Hepatocyte (in vitro differentiated cells): ENCODE data around the gene LPP.

Experiments
- CTCF ChIP-seq: fragments of 200-600 bp; sonication (generic); IDR thresholded peaks from 2 replicates; pipeline ENCODE4 v1.5.1; 2016; ENCODE audit warnings: antibody characterized with exemption, mild to moderate bottlenecking; ENCODE audit not compliant: poor library complexity
- EZH2 ChIP-seq: fragments of 200-600 bp; sonication (generic); IDR thresholded peaks from 2 replicates; pipeline ENCODE4 v1.6.1; 2016; ENCODE audit warnings: antibody characterized with exemption, mild to moderate bottlenecking, borderline replicate concordance

- no peak for TF ChIP-seq EZH2
- no peak for TF ChIP-seq CTCF
Measured at GRCh38 chr3:188177721-188178120, 23.8 kb downstream of the LPP start.
